SK-N-SH treated with all-trans-retinoic acid at 6 μM for 48 hours (cell line): ENCODE data around the gene EFCAB12.
"Not testable (repeated sequence)": the region's sequence is repeated elsewhere in the genome, so short reads cannot be mapped to it uniquely, and the experiment has no call there.

ENCODE experiments used
- ATAC-seq: fragments of 200-7000 bp; cut with Tn5 transposase; 3 replicates; pipeline ENCODE4 v1.9.1; 2020; ENCODE audit warnings: mild to moderate bottlenecking, moderate library complexity
- ARNTL ChIP-seq: fragments of 450-650 bp; formaldehyde crosslinking; IDR thresholded peaks from 2 replicates; pipeline ENCODE4 v1.5.0; 2020; ENCODE audit warnings: low read depth, mild to moderate bottlenecking, moderate library complexity, borderline replicate concordance
- BACH2 ChIP-seq: fragments of 250-450 bp; sonication (Bioruptor Pico); IDR thresholded peaks from 2 replicates; pipeline ENCODE4 v1.9.0; 2021; ENCODE audit warnings: mild to moderate bottlenecking, borderline replicate concordance
- ESRRG ChIP-seq: fragments of 250-450 bp; sonication (Bioruptor Pico); IDR thresholded peaks from 2 replicates; pipeline ENCODE4 v1.6.1; 2021; ENCODE audit warnings: mild to moderate bottlenecking
- GLIS3 ChIP-seq: fragments of 250-450 bp; sonication (Bioruptor Pico); IDR thresholded peaks from 2 replicates; pipeline ENCODE4 v1.5.0; 2020; ENCODE audit warnings: mild to moderate bottlenecking, moderate library complexity
- ISL1 ChIP-seq: fragments of 250-450 bp; sonication (Bioruptor Pico); IDR thresholded peaks from 2 replicates; pipeline ENCODE4 v2.1.2; 2022; ENCODE audit warnings: mild to moderate bottlenecking, moderate library complexity
- OSR1 ChIP-seq: fragments of 250-450 bp; sonication (Bioruptor Pico); IDR thresholded peaks from 2 replicates; pipeline ENCODE4 v1.8.0; 2022; ENCODE audit warnings: moderate library complexity, mild to moderate bottlenecking, inconsistent platforms
- PPARA ChIP-seq: fragments of 250-450 bp; sonication (Bioruptor Pico); IDR thresholded peaks from 2 replicates; pipeline ENCODE4 v1.5.0; 2020; ENCODE audit warnings: mild to moderate bottlenecking, borderline replicate concordance
- RARB ChIP-seq: fragments of 250-450 bp; sonication (Bioruptor Pico); IDR thresholded peaks from 2 replicates; pipeline ENCODE4 v1.8.0; 2021; ENCODE audit warnings: mild to moderate bottlenecking, moderate library complexity
- SNAI2 ChIP-seq: fragments of 250-450 bp; sonication (Bioruptor Pico); IDR thresholded peaks from 2 replicates; pipeline ENCODE4 v1.5.0; 2020; ENCODE audit warnings: mild to moderate bottlenecking, moderate library complexity
- TCF4 ChIP-seq: fragments of 250-450 bp; sonication (Bioruptor Pico); IDR thresholded peaks from 2 replicates; pipeline ENCODE4 v1.8.0; 2021; ENCODE audit warnings: mild to moderate bottlenecking, moderate library complexity, borderline replicate concordance
- TOX ChIP-seq: fragments of 250-450 bp; sonication (Bioruptor Pico); IDR thresholded peaks from 2 replicates; pipeline ENCODE4 v1.8.0; 2021; ENCODE audit warnings: mild to moderate bottlenecking, moderate library complexity, borderline replicate concordance
- ZC3H10 ChIP-seq: fragments of 250-450 bp; sonication (Bioruptor Pico); IDR thresholded peaks from 2 replicates; pipeline ENCODE4 v1.5.1; 2021; ENCODE audit warnings: mild to moderate bottlenecking, moderate library complexity
- ZFP3 ChIP-seq: fragments of 250-450 bp; sonication (Bioruptor Pico); IDR thresholded peaks from 2 replicates; pipeline ENCODE4 v1.5.0; 2020; ENCODE audit warnings: mild to moderate bottlenecking, moderate library complexity
- ZFP30 ChIP-seq: fragments of 450-650 bp; formaldehyde crosslinking; IDR thresholded peaks from 2 replicates; pipeline ENCODE4 v1.5.0; 2022; ENCODE audit warnings: mild to moderate bottlenecking, moderate library complexity
- ZNF565 ChIP-seq: fragments of 450-650 bp; formaldehyde crosslinking; conservative IDR thresholded peaks from 2 replicates; pipeline ENCODE4 v1.5.0; 2020; ENCODE audit warnings: low read depth, mild to moderate bottlenecking, moderate library complexity
- ZNF70 ChIP-seq: fragments of 450-650 bp; formaldehyde crosslinking; IDR thresholded peaks from 2 replicates; pipeline ENCODE4 v1.5.0; 2020; ENCODE audit warnings: mild to moderate bottlenecking, moderate library complexity
- ZNF8 ChIP-seq: fragments of 450-650 bp; formaldehyde crosslinking; IDR thresholded peaks from 2 replicates; pipeline ENCODE4 v1.5.0; 2020; ENCODE audit warnings: mild to moderate bottlenecking, moderate library complexity
- TF ChIP-seq, protein P1 (sequence below): fragments of 250-450 bp; sonication (Bioruptor Pico); IDR thresholded peaks from 2 replicates; pipeline ENCODE4 v1.8.0; 2021; ENCODE audit warnings: low read depth, mild to moderate bottlenecking, moderate library complexity, borderline replicate concordance
- TF ChIP-seq, protein P2 (sequence below): fragments of 250-450 bp; sonication (Bioruptor Pico); IDR thresholded peaks from 2 replicates; pipeline ENCODE4 v1.8.0; 2020; ENCODE audit warnings: mild to moderate bottlenecking, moderate library complexity, borderline replicate concordance
- TF ChIP-seq, protein P3 (sequence below): fragments of 250-450 bp; sonication (Bioruptor Pico); IDR thresholded peaks from 2 replicates; pipeline ENCODE4 v1.5.1; 2020; ENCODE audit warnings: low read depth, mild to moderate bottlenecking, moderate library complexity

EFCAB12 gene

DNA sequence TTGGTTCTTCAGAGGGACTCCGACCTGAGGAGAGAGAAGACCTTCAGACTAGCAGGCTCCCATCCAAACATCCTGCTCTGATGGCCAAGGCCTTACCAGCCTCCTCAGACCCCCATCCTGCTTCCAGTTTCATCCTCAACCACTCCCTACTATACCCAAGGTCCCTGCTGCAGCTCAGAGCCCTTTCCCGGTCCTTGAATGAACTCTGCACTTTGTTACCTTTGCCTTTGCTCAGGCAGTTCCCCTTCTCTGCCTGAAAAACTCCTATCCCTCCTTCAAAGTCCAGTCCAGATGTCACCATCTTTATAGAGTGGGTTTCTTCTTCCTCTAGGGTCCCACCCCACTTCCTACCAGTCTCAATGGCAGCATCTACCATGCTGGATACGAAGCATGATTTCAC lies 13.1 kb downstream of the EFCAB12 start:
- ATAC-seq, result no peak
- TF ChIP-seq RARB (no peak), OSR1 (CRISPR knock-in tag) (no peak), ZFP3 (CRISPR knock-in tag) (0 out of 2 replicates have a peak, but pooled peaks have one; percentile 17)

DNA sequence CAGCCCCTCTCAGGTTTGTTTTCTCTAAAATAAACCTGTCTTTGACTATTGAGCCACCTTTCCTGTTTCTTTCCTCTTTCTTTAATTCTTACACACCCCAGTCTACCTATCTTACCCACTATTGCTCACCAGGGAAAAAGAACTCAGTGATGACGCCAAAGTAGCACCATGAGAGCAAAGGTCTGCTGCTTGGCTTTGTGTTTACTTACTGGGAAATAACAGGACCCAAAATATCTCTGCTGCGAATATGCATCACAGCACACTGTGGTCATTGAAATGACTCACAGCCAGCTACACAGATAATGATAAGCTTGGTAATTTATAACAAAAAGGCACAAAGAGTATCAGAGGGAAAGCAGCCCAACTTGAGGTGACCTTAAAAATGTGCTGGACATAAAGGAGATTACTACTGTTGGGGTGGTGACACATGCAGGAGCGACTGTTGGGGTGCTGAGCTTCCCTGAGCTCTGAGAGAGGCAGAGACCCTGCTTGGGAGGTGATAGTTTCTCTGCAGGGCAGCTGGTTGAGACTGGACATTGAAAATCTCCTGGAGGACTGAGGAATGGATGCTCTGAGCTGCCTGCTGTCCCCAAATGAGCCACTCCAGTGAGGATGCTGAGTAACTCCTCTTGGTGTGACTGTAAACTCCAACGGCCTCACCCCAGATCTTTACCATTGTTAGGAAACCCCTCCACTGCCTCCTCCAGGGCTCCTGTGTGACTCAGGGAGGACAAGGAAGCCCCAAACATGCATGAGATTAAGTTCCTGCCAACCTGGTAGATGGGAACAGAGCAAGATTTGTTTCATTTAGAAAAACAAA lies 14.5 kb downstream of the EFCAB12 start:
- no peak for TF ChIP-seq BACH2 (CRISPR knock-in tag)
- 0 out of 2 replicates have a peak, but pooled peaks have one; percentile 26 for TF ChIP-seq ISL1 (CRISPR knock-in tag)
- TF ChIP-seq ZNF70, result no peak
- TF ChIP-seq ARNTL (CRISPR knock-in tag), result no peak
- TF ChIP-seq, protein P1, sequence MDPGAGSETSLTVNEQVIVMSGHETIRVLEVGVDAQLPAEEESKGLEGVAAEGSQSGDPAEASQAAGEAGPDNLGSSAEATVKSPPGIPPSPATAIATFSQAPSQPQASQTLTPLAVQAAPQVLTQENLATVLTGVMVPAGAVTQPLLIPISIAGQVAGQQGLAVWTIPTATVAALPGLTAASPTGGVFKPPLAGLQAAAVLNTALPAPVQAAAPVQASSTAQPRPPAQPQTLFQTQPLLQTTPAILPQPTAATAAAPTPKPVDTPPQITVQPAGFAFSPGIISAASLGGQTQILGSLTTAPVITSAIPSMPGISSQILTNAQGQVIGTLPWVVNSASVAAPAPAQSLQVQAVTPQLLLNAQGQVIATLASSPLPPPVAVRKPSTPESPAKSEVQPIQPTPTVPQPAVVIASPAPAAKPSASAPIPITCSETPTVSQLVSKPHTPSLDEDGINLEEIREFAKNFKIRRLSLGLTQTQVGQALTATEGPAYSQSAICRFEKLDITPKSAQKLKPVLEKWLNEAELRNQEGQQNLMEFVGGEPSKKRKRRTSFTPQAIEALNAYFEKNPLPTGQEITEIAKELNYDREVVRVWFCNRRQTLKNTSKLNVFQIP (CRISPR knock-in tag), result no peak
- TF ChIP-seq PPARA (CRISPR knock-in tag), result no peak
- peak; percentile 17; the same call in 1 of the 2 replicates for TF ChIP-seq ZFP3 (CRISPR knock-in tag)
- no peak for TF ChIP-seq ZFP30 (CRISPR knock-in tag)
- TF ChIP-seq RARB, result no peak
- ATAC-seq, result peak; percentile 70

DNA sequence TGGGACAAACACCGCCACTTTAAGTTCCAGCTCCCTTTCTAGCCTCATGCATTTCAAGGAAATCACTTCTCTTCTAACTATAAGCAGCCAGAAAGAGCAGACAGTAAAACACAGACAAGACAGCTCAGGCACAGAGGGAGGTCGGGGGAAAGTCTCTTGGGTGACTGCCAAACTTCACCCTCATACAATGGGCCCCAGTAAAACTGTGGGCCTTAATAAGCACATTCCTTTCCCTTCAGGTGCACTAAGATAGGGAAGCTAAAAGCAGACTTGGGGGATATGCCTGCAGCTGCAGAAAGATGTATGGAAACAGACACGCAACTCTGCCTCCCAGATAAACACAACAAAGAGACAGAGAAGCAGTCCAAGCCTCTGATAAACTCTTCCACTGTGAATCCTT lies 15.2 kb downstream of the EFCAB12 start:
- ATAC-seq, result not testable (repeated sequence)

DNA sequence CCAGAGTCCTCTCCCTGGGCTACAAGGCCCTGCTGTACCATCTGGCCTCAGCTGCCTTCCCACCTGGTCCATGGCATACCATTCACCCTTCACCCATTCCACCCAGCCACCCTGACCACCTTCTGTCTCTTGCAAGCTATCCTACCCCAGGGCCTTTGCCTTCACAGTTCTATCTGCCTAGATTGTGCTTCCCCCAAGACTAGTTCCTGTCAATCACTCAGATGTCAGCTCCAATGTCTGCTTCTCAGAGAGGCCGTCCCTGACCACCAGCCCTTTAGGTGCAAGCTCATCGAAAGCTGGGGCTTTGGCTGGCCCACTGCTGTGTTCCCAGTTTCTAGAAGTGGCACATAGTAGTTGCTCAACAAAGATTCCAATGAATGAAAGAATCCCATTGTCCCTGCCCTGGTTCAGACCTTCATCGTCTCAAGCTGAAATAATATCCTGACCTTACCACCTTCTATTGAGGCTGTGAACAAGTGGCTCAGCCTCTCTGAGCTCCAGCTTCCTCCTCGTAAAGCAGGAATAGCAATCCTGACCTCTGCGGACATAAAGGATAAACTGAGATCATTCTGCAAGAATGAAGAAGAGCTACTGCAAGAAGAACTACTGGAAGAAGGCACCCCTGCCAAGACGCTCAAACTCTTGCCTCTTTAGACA lies 15.8 kb downstream of the EFCAB12 start:
- TF ChIP-seq, protein P2, sequence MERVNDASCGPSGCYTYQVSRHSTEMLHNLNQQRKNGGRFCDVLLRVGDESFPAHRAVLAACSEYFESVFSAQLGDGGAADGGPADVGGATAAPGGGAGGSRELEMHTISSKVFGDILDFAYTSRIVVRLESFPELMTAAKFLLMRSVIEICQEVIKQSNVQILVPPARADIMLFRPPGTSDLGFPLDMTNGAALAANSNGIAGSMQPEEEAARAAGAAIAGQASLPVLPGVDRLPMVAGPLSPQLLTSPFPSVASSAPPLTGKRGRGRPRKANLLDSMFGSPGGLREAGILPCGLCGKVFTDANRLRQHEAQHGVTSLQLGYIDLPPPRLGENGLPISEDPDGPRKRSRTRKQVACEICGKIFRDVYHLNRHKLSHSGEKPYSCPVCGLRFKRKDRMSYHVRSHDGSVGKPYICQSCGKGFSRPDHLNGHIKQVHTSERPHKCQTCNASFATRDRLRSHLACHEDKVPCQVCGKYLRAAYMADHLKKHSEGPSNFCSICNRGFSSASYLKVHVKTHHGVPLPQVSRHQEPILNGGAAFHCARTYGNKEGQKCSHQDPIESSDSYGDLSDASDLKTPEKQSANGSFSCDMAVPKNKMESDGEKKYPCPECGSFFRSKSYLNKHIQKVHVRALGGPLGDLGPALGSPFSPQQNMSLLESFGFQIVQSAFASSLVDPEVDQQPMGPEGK (CRISPR knock-in tag), result no peak
- TF ChIP-seq SNAI2 (CRISPR knock-in tag) (no peak), ZC3H10 (CRISPR knock-in tag) (no peak), ZFP30 (CRISPR knock-in tag) (no peak), TCF4 (CRISPR knock-in tag) (no peak), BACH2 (CRISPR knock-in tag) (no peak), ISL1 (CRISPR knock-in tag) (no peak), ZNF565 (no peak), RARB (no peak), ESRRG (CRISPR knock-in tag) (no peak), ARNTL (CRISPR knock-in tag) (no peak), ZNF8 (CRISPR knock-in tag) (no peak), PPARA (CRISPR knock-in tag) (no peak)
- TF ChIP-seq, protein P1 (CRISPR knock-in tag), result no peak

DNA sequence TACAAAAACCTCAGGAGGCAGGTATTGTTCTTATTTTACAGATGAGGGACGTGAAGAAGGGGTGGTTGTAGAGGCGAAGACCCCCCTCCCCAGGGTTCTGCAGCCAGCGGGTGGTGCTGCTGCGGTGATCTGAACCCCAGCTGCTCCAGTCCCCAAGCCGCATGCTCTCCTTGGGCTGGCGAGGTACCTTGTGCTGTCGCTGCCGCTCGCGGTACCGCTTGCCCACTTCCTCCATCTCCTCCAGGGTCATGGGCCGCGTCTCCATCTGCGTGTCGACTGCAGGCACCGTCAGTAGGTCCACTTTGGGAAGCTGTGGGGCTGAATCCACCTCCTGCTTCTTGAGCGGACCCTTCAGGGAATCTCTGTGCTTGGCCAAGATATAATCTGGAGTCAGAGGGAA lies 17.5 kb downstream of the EFCAB12 start:
- ATAC-seq, result no peak
- TF ChIP-seq ZNF70 (no peak), TOX (CRISPR knock-in tag) (no peak), ARNTL (CRISPR knock-in tag) (no peak), BACH2 (CRISPR knock-in tag) (no peak), GLIS3 (CRISPR knock-in tag) (no peak), OSR1 (CRISPR knock-in tag) (no peak)
- TF ChIP-seq, protein P3, sequence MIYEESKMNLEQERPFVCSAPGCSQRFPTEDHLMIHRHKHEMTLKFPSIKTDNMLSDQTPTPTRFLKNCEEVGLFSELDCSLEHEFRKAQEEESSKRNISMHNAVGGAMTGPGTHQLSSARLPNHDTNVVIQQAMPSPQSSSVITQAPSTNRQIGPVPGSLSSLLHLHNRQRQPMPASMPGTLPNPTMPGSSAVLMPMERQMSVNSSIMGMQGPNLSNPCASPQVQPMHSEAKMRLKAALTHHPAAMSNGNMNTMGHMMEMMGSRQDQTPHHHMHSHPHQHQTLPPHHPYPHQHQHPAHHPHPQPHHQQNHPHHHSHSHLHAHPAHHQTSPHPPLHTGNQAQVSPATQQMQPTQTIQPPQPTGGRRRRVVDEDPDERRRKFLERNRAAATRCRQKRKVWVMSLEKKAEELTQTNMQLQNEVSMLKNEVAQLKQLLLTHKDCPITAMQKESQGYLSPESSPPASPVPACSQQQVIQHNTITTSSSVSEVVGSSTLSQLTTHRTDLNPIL (CRISPR knock-in tag), result no peak
- TF ChIP-seq, protein P2 (CRISPR knock-in tag), result no peak
- TF ChIP-seq, protein P1 (CRISPR knock-in tag), result no peak

More for the DNA sequence above, 15.8 kb downstream of the EFCAB12 start:
- ATAC-seq, result no peak
